ENCODE data around the gene PLAU. TPM values are rescaled to one million over a fixed set of nuclear protein-coding genes. Genes with fewer than 3 reads are reported as not detected.
A peak's percentile ranks its signal among the peaks of the same experiment; 100 is the strongest.

The PLAU gene
- total RNA-seq, result 1 to 10 TPM in 1 of 2 donors, under 1 TPM in 1; 0.87 to 1.7 TPM
- polyA plus RNA-seq (ENCODE audit: insufficient read depth, low read depth, low replicate concordance), result 13.6 TPM
- long read RNA-seq, donor 1, partial matches to known transcripts, result 0 of 2 reads
- long read RNA-seq, donor 1, other reads (novel, unspliced or antisense), result 0 of 2 reads
- long read RNA-seq, donor 2, partial matches to known transcripts, result 0 of 1 reads
- long read RNA-seq, donor 2, other reads (novel, unspliced or antisense), result 0 of 1 reads

DNA sequence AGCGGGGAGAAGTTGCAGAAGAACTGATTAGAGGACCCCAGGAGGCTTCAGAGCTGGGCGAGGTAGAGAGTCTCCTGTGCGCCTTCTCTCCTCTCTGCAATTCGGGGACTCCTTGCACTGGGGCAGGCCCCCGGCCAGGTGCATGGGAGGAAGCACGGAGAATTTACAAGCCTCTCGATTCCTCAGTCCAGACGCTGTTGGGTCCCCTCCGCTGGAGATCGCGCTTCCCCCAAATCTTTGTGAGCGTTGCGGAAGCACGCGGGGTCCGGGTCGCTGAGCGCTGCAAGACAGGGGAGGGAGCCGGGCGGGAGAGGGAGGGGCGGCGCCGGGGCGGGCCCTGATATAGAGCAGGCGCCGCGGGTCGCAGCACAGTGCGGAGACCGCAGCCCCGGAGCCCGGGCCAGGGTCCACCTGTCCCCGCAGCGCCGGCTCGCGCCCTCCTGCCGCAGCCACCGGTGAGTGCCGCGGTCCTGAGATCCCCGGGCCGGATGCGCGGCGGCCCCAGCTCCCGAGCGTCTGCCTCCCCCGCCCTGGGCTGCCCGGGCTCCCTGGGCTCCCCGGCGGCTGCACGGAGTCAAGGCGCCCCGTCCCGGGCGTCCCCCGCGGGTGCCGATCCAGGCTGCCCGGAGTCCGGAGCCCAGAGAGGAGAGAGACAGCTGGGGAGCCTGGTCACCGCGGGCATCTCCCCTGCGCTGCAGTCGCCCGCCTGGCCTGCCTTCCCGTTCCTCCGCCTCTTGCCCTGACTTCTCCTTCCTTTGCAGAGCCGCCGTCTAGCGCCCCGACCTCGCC is at the start of gene PLAU:
TSS of gene PLAU (plus strand) at position 369 of the 789 bp plus-strand sequence. CDS start 424 bp downstream, outside the sequence.
- DNase-seq, result peak; percentile 41
- Histone ChIP-seq H3K27me3 (no peaks in the 10 kb centered on the region), H3K36me3 (ENCODE audit: low read depth, missing control alignments) (no peaks in the 10 kb centered on the region), H3K9me3 (no peaks in the 10 kb centered on the region), H3K4me1 (peaks cover 16% of the 10 kb centered on the region), H3K27ac (no peak within 1 kb of the TSS), H3K4me3 (peak within 1 kb of the TSS; percentile 44 to 50)
- TF ChIP-seq, protein P1, sequence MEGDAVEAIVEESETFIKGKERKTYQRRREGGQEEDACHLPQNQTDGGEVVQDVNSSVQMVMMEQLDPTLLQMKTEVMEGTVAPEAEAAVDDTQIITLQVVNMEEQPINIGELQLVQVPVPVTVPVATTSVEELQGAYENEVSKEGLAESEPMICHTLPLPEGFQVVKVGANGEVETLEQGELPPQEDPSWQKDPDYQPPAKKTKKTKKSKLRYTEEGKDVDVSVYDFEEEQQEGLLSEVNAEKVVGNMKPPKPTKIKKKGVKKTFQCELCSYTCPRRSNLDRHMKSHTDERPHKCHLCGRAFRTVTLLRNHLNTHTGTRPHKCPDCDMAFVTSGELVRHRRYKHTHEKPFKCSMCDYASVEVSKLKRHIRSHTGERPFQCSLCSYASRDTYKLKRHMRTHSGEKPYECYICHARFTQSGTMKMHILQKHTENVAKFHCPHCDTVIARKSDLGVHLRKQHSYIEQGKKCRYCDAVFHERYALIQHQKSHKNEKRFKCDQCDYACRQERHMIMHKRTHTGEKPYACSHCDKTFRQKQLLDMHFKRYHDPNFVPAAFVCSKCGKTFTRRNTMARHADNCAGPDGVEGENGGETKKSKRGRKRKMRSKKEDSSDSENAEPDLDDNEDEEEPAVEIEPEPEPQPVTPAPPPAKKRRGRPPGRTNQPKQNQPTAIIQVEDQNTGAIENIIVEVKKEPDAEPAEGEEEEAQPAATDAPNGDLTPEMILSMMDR (IDR thresholded peaks at IDR 0.05), result no peak
- no peak for TF ChIP-seq POLR2A (IDR thresholded peaks at IDR 0.05)
- intact Hi-C loops (cut with DNase I; ENCODE audit: low total_unique reads), result no loop called here
- 2 to 8% methylated on average over 8 to 59 of the region's 74 CpGs for WGBS, 2 donors

DNA sequence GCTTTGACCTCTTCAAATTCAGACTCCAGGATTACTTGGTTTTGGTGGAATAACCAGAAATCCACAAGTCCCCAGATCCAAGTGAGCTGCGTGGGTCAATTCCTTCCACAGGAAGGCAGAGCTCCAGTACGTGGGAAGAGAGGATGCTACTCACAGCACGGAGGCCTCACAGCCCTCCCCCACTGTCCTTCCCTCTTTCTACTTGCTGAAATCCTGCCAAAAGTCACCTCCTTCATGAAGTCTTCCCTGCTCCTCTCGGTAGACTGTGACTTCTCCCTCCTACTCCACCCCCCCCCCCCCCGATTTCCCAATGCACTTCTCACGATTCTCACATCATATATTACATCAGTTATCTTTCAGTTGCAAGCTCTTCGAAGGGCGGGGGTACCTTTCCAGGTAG is 48.9 kb upstream of the PLAU start:
- no peaks in the 10 kb centered on the region for H3K36me3 ChIP-seq (ENCODE audit: low read depth, missing control alignments)
- intact Hi-C loops (cut with DNase I; ENCODE audit: low total_unique reads), result no loop called here
- H3K9me3 ChIP-seq, result no peaks in the 10 kb centered on the region
- 70 to 76% methylated on average over 8 of the region's 8 CpGs for WGBS, 2 donors
- H3K27me3 ChIP-seq, result no peaks in the 10 kb centered on the region
- peaks cover 18% of the 10 kb centered on the region for H3K4me1 ChIP-seq
- no peak overlapping the region for H3K27ac ChIP-seq
- no peak for TF ChIP-seq POLR2A (IDR thresholded peaks at IDR 0.05)
- TF ChIP-seq, protein P1 (IDR thresholded peaks at IDR 0.05), result no peak
- DNase-seq, result no peak
- no peak overlapping the region for H3K4me3 ChIP-seq

DNA sequence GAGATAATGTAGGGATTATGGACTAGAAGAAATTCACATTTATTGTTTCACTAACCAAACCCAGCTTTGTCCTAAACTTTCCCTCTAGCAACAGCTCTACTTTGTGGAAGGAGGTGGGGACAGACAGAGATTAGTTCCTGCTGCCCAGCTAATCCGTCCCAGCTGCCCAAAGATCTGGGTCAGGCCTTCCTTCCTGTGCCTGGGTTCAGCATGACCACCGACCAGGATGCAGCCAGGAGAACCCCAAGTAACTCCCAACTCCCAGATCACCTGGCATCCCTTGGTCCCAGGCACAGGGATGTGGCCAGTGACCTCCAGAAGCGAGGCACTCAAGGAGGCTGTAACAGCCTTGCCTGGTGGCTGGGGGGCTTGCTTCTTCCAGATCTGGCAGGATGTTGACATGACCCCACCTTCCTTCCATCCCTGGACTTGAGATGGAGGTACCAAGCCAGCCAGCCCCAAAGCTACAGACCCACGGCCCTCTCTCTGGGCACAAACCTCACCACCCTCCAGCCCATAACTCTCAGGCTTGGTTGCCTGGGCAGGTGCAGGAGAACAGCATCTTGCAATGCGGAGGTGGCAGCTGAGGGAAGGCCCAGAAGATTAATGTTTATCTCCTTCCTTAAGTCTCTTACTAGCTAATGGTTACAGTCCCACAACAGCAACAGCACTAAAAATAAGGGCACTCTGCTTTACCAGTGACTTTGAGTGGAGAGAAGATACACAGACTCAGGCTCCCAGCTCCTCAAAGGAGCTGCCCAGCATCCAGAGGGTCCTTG is 47.7 kb upstream of the PLAU start:
- intact Hi-C loops (cut with DNase I; ENCODE audit: low total_unique reads), result no loop called here
- no peaks in the 10 kb centered on the region for H3K9me3 ChIP-seq
- H3K27me3 ChIP-seq, result no peaks in the 10 kb centered on the region
- WGBS, 2 donors, result 91 to 92% methylated on average over 3 to 5 of the region's 5 CpGs
- H3K4me3 ChIP-seq, result no peak overlapping the region
- TF ChIP-seq POLR2A (IDR thresholded peaks at IDR 0.05), result no peak
- TF ChIP-seq, protein P1 (IDR thresholded peaks at IDR 0.05), result no peak
- peaks cover 15% of the 10 kb centered on the region for H3K4me1 ChIP-seq
- no peaks in the 10 kb centered on the region for H3K36me3 ChIP-seq (ENCODE audit: low read depth, missing control alignments)
- H3K27ac ChIP-seq, result no peak overlapping the region
- DNase-seq, result no peak

DNA sequence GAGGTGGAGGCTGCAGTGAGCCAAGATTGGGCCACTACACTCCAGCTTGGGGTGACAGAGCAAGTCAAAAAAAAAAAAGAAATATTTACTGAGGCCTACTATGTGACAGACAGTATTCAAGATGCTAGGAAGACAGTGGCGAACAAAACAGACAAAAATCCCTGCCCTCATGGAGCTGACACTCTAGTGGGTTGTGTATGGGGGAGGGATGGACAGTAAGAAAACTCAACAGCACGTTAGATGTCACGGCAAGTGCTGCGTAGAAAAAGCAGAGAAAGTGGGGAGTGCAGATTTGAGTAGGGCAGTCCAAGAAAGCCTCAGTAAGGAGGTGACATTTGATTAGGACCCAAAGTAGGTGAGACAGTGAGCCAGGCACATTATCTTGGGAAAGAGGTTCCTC is 46.7 kb upstream of the PLAU start:
- Histone ChIP-seq H3K27me3 (no peaks in the 10 kb centered on the region), H3K36me3 (ENCODE audit: low read depth, missing control alignments) (no peaks in the 10 kb centered on the region), H3K4me3 (no peak overlapping the region), H3K27ac (no peak overlapping the region), H3K9me3 (no peaks in the 10 kb centered on the region), H3K4me1 (peaks cover 11% of the 10 kb centered on the region)
- no peak for DNase-seq
- intact Hi-C loops (cut with DNase I; ENCODE audit: low total_unique reads), result no loop called here
- no peak for TF ChIP-seq POLR2A (IDR thresholded peaks at IDR 0.05)
- TF ChIP-seq, protein P1 (IDR thresholded peaks at IDR 0.05), result no peak
- WGBS, 2 donors, result 91 to 95% methylated on average over 4 of the region's 4 CpGs

Data from testis (tissue), 5 donors.